HG03558 (cell line): ENCODE measurements around the gene NCKAP5L.

ENCODE experiments used
- ATAC-seq: cut with Tn5 transposase; IDR thresholded peaks from one replicate; pipeline ENCODE4 v1.9.1; 2021; ENCODE audit warnings: moderate number of reproducible peaks; ENCODE audit not compliant: unreplicated experiment; ENCODE audit errors: extremely low read depth

Gene NCKAP5L

GRCh38 chr12:49804821-49805220 is 23.4 kb downstream of the NCKAP5L start:
- no peak for ATAC-seq

GRCh38 chr12:49803693-49804450 is 24.3 kb downstream of the NCKAP5L start:
- no peak for ATAC-seq

GRCh38 chr12:49801141-49802063 is 26.8 kb downstream of the NCKAP5L start:
- no peak for ATAC-seq

GRCh38 chr12:49800421-49801140 is 27.6 kb downstream of the NCKAP5L start:
- ATAC-seq: no peak

GRCh38 chr12:49798934-49799333 is 29.3 kb downstream of the NCKAP5L start:
- no peak for ATAC-seq

GRCh38 chr12:49798248-49798647 is 30.0 kb downstream of the NCKAP5L start:
- no peak for ATAC-seq

GRCh38 chr12:49797449-49797776 is 30.8 kb downstream of the NCKAP5L start:
- ATAC-seq: no peak

- ATAC-seq: no peak
Measured at GRCh38 chr12:49796606-49797448, 31.4 kb downstream of the NCKAP5L start.

- ATAC-seq: no peak
Measured at GRCh38 chr12:49796155-49796554, 32.1 kb downstream of the NCKAP5L start.

- no peak for ATAC-seq
Measured at GRCh38 chr12:49795654-49796105, 32.5 kb downstream of the NCKAP5L start.

GRCh38 chr12:49794811-49795653 is 33.2 kb downstream of the NCKAP5L start:
- ATAC-seq: no peak

GRCh38 chr12:49794021-49794420 is 34.2 kb downstream of the NCKAP5L start:
- ATAC-seq: no peak

- ATAC-seq: no peak
Measured at GRCh38 chr12:49793620-49794019, 34.6 kb downstream of the NCKAP5L start.

GRCh38 chr12:49792976-49793580 is 35.1 kb downstream of the NCKAP5L start:
- ATAC-seq: no peak

GRCh38 chr12:49792181-49792970 is 35.8 kb downstream of the NCKAP5L start:
- no peak for ATAC-seq

- ATAC-seq: no peak
Measured at GRCh38 chr12:49791700-49792099, 36.5 kb downstream of the NCKAP5L start.

- no peak for ATAC-seq
Measured at GRCh38 chr12:49790741-49791555, 37.3 kb downstream of the NCKAP5L start.
